Ecto neural progenitor cell (in vitro differentiated cells): ENCODE data around the gene CGNL1.

Experiments
- DNase-seq: peaks from one replicate; pipeline ENCODE4 v3.0.0-alpha.2; 2018; ENCODE audit warnings: low spot score

Gene CGNL1

DNA sequence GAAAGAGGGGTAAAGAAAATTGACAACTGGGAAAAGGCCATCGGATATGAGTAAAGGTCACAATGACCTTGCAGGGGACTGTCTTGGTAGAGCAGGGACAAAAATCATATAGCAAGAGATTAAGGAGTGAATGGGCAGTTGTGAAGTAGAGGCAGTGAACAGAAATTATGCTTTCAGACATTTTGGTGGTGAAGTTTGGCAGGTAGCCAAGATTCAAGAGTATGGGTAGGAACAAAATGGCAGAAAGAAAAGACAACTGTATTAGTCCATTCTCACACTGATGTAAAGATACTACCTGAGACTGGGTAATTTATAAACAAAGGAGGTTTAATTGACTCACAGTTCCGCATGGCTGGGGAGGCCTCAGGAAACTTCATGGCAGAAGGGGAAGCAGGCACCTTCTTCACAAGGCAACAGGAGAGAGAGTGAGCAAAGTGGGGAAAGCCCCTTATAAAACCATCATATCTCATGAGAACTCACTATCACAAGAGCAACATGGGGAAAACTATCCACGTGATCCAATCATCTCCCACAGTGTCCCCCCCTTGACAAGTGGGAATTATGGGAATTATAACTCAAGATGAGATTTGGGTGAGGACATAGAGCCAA lies 84.0 kb downstream of the CGNL1 start:
- no peak for DNase-seq

DNA sequence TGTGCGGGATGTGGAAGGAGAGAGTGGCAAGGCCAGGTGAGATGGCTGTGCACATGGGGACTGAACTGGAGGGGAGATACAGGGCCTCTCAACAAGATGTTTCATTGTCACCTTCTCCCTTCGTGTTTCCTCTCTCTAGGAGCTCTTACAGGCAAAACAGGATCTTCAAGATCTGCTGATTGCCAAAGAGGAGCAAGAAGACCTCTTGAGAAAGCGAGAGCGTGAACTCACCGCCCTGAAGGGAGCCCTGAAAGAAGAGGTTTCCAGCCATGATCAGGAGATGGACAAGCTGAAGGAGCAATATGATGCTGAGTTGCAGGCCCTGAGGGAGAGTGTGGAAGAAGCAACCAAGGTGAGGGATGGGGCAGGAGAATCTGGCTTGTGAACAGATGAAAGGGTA lies 85.2 kb downstream of the CGNL1 start:
- no peak for DNase-seq

DNA sequence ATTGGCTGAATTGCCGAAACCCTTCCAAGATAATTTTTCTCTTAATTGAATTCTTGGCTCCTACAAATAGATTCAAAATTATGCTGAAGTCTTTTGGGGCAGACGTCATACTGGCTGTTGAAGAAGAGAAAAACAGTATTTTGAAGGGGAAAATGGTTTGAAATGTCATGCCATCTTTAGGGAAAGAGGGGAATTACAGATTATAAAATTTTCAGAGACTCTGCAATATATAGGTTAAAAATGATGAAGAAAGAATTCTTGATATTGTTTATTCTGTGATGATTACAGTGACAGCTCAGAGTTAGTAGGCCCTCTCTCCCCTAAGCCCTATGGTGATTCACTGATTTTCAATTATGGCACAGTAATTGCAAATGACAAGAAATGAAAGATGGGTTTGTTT lies 86.1 kb downstream of the CGNL1 start:
- DNase-seq: no peak

DNA sequence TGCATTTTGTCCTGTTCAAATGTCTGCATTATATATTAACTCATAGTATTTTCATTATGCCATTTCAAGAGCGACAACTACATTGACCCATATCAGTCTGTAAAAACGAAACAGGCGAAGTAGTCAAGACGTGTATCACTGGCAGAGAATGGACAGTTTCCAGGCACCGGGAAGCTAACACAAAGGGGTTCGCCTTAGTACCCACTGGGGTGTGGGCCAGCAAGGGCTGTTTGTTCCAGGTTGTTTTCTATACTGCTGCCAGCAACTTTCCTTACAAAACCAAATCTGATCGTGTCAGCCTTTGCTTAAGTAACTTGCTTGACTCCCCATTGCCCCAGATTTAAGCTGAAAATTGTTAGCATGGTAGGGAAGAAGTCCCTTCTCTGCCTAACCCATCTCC lies 87.1 kb downstream of the CGNL1 start:
- DNase-seq: no peak

DNA sequence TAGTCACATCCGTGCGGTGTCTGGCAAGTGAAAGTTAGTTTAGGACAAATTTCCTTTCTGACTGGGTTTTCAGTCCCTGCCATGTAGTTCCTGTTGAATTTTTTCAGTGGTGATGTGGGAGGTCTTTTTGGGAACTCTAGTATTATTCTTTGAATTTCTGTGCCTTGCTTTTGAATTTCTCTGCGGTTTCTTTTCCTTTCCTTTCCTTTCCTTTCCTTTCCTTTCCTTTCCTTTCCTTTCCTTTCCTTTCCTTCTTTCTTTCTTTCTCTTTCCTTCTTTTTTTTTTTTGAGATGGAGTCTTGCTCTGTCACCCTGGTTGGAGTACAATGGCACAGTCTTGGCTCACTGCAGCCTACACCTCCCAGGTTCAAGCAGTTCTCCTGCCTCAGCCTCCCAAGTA lies 88.2 kb downstream of the CGNL1 start:
- DNase-seq: no peak

DNA sequence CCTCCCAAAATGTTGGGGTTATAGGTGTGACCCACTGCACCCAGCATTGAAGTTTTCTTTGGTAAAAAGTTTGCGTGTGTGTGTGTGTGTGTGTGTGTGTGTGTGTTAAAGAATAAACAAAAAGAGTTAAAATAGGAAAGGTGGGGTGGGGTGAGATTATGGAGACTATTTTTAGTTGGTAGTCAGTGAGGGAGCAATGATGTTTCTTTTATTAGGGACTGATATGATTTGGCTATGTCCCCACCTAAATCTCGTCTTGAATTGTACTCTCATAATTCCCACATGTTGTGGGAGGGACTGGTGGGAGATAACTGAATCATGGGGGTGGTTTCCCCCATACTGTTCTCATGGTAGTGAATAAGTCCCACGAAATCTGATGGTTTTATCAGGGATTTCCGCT lies 92.2 kb downstream of the CGNL1 start:
- no peak for DNase-seq

DNA sequence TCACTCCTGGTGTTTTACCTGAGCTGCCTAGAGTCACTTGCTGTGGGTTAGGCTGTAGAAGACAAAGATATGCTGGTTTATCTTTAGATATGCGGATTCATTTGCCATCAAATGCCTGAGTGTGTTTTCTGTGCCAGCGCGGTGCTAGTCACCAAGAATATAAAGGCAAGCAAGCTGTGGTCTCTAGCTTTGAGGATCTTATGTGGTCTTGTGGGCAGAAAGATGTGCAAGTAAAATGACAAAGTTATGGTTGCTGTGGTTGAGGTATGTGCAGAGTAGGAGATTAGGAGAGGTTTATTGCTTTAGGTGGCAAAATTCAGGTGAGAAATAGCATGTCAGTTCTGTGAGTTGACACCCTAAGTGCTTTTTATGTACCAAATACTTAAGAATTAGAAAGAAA lies 94.2 kb downstream of the CGNL1 start:
- DNase-seq: no peak

DNA sequence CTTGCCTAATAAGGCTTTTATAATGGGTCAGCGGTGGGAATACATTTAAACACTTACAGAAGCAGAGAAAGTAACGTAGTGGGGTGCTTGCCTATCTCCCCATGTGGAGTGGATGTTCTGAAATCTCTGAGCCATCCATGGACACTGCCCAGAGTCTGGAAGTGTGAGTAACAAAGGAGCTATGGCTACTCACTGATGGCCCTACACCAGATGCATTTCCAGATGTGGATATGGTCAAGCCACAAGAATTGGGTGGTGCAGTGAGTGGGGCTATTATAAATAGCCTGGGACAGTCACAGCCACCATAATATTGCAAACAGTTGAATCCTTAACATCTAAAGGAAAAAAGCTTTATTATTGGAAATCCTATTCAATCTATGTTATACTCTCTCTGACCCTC lies 96.6 kb downstream of the CGNL1 start:
- DNase-seq: no peak

DNA sequence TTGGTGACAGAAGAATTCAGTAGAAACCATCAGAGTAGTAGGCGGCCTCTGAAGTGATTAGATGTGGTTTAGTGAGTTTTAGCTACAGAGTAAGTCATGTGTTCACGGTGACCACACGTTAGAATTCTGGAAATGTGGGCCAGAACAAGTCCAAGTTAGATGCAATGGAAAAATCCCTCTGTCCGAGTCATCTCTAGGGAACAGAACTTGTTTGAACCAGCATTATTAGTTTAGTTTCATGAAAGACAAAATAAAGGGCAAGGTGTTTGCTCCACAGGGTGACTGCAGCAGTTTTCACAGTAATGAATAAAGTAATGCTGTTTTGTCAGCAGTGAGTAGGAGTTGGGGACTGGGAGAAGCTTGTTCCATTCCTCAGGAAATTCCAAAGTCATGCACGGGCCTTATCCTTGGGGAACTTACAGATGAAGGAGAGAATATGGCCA lies 100.2 kb downstream of the CGNL1 start:
- no peak for DNase-seq

DNA sequence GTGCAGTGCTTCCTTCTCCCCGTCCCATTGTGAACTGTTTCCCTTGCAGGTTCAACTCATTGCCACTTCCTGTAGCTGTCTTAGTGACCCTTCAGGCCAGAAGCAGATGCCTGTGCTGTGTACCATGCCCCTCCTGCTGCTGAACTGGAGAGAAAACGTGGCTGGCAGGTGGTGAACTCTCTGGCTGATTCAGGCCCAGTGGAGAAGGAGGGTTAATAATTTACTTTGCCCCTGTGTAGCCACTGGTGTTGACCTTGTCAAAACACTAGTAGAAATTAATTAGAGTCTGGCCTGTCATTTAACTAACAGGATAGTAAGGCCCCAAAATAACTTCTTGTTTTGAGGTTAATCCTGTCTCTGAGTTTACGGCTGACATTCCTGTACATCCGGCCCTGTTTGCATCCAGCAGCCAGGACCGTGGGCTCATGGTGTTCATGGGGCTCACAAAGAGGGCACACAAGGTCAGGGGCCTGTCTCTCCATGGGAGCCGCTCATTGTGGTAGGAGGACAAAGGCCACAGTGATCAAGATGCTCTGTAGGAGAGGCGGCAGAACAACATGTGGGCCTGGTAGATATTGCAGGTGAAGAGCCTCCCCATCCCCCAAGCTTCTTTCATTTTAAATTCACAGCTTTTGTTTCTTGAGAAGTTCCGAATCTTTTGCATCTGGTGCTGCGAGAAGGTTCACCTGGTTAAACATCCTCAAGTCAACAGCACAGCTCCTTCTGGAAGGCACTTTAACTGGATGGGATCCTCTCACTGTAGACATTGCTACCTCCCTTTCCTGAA lies 101.6 kb downstream of the CGNL1 start:
- DNase-seq: no peak

DNA sequence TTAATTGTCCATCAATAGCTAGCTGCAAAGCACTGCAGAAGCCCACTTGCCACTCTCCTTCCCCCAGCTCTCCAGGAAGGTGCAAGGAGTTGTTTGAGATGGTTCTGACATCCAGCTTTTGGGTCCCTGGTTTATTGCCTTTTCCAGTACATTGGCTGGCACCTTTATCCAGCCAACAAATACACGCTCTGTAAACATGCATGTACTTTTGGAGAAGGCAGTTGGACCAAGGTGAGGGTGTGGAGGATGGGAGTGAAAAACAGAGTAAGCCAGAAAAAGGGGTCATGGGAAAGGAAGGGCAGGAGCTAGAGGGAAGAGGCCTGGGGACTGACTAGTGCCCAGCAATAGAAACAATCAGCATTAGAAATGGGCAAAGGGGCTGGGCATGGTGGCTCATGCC lies 102.7 kb downstream of the CGNL1 start:
- DNase-seq: no peak

DNA sequence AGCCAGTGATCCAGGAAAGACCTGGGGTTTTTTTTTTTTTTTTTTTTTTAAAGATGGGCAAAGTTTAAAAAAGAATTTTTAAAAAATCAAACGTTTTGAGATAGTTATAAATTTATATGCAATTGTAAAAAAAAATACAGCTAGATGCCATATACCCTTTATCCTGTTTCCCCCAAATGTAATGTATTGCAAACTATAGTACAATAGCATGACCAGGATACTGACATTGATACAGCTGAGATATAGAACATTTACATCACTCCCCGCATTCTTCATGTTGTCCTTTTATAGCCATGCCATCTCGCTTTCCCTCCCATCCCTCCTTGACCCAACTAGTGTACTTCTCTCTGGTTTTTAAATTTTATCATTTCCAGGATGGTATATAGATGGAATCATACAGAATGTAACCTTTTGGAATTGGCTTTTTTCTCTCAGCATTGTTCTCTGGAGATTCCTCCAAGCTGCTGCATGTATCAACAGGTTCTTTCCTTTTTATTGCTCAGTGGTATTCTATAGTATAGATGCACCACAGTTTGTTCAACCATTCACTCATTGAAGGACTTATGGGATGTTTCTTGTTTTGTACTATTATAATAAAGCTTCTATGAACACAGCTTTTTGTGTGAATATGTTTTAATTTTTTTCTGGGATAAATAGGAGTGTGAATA lies 104.9 kb downstream of the CGNL1 start:
- DNase-seq: no peak

DNA sequence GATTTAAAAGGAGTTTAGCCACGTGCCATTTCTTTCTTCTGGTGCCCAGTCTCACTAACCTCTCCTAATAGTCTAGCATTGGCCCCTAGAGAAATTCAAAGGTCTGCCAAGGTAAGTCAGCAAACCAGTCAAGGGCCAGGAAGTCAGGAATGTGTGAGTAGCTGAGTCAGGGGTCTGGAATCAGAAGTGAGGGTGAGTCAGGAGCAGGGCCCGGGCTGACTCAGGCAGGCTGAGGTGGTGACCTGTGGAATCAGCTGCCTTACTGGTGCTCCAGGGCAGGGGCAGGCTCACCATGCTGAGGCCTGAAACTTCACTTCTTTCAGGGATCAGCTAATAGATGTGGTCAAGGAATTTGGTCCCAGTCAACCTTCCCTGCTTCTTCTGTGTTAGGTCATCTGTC lies 109.6 kb downstream of the CGNL1 start:
- DNase-seq: no peak

DNA sequence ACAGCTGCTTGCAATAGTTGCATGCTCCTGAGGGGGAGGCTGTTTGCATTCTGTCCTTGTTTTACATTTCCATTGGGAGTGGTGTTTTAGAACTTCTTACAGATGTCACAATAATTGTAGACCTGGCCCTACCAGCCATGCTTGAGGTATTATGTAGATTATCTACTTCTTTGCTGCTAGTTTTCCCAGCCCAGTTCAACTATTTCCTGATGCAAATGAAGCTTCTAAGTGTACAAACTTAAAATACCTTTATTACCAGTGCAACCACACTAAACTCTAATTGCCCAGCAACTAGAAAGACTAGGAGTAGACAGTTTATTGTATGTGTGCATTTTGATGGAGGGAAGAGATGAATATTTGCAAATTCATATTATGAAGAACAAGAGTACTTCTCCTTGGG lies 110.5 kb downstream of the CGNL1 start:
- no peak for DNase-seq

DNA sequence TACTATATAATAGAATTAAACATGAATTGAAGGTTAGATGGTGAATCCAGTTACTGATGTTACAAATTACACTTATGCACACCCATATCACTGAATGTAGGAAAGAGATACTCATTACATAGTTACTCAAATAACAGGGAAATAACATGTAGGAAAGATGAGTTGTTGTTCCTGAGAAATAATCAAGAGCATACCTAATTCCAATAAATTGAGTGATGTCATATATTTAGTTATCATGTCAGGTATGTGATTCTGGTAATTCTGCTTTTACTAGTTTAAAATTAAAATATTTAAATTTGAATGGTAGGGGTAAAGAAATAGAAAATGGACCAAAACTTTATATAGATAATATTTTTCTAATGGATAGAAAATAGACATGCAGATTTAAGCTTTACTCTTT lies 112.8 kb downstream of the CGNL1 start:
- DNase-seq: no peak

DNA sequence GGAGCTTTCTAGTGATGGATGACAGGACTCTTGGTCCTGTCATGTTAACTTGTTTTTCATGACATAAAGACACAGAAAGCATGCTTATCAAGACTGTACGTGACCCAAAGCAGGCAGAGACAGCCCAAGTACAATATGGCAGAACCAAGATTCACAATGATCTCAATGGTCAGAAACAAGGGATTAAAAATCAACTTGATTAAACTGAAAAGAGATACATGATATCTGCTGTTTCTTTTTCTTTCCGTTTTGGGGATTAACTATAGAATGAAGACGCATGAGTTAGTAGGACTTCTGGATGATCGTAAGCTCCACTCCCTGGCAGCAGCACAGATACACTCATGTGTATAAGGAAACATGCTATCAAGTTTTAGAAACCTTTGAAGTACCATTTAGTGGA lies 117.0 kb downstream of the CGNL1 start:
- no peak for DNase-seq

DNA sequence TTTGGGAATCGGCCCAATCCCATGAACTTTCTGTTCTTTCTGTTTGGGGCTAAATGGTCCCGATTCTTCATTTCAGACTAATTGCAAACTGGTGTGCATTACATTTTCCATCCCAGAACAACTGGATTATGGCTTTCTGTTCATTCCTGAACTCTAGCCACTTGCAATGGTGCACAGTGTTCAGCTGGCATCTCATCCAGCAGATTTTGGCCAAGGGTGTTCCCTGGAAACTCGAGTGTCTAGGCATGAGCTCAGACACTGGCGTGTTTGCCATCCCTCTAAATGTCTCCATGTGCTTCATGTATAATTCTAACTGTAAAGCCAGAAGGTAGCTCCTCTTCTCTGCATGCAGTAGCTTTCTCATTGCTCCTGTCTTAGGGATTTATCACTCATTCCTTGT lies 118.3 kb downstream of the CGNL1 start:
- no peak for DNase-seq

DNA sequence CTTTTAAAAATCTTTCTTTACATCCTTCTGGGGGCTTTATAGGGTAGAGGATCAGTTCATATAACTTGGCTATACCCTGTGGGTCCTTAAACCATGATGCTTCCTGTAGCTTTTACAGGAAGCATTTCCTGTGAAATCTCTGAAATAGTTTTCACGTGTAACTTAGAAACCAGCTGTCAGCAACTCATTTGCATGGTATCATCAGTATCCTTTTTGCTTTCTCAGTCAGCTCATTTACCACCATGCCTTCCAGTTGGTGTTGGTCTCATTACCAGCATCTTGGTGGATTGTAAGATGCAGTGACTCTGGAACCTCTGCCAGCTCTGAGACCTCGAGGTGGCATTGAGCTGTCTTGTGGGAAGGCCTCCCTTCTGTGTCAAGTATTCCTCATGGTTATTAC lies 118.7 kb downstream of the CGNL1 start:
- no peak for DNase-seq

DNA sequence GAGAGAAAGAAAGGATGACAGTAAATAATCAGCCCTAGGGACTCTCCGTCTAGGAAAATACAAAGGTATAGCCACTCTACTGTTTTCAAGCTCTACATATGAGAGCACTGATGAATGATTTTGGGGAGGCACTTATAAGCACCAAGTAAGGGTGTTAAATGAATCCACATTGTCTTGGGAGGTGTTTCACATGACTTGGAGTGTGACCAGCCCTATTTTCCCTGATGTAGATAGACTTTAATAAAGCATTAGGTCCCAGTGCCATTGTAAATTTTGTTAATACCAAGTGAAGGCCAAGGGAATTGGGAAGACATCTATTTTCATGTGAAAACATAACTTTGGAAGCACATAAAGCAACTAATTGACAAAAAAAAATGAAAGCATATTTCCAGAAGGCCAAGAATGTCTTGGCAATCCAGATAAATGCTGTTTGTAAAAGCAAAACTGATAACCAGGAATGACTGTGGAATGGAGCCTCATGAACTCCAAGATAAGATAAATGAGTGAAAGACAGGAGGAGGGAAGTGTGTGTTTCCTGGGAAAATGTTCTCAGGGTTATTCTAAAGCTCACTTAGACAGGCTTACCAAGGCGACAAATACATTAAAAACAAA lies 119.4 kb downstream of the CGNL1 start:
- DNase-seq: no peak

DNA sequence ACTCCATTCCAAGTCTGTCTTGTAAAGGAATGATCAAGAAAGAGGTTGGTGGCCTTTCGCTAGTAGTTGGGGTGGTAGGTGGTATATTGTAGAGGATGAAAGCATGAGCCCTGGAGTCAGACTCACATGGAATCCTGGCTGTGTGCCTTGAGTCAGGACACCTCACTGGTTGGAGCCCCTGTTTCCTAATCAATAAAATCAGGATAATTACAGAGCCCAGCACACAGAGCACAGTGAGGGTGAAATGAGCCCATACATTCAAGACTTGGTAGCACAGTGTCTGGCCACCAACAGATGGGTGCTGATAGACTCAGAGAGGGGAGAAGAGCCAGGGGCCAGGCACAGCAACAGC lies 120.3 kb downstream of the CGNL1 start:
- DNase-seq: no peak

DNA sequence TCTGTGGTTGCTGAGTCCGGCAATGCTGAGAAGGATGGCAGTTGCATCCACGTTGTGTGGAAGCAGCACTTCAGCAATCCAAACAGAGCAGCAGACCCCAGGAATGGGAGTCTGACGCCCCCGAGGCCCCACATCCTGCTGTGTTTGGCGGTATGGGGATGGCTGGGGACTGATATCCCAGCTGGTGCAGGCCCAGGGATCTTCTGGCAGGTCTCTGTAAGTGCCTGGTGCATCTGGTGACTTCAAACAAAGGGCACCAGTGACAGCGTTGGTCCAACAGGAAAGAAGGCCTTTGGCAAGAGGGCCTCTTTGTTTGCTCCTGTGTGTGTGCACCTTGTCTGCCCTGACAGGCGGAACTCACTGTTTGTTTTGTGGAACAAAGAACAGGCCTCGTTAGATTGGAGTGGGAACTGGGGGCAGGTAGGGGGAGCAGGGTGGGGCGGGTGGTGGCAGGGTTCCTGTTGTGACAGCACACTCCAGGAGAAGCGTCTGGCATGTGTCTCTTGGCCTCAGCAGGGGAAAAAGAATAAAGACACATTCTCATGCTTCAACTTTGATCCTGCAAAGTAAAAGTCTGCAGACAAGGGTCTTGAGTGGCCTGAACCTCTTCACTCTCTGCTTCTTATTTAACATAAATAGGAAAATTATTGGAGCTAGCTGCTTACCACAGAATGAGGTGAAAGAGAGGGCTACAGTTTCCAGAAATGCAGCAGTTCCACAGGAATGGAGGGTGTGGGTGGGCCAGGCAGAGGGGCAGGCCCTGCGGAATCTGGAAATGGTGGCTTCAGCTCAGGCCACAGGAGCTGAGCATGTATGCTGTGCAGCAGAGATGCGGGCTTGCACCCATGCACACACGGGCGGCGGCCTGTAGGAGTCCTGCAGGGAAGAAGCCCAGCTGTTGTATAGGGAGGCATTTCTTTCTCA lies 120.9 kb downstream of the CGNL1 start:
- DNase-seq: no peak

DNA sequence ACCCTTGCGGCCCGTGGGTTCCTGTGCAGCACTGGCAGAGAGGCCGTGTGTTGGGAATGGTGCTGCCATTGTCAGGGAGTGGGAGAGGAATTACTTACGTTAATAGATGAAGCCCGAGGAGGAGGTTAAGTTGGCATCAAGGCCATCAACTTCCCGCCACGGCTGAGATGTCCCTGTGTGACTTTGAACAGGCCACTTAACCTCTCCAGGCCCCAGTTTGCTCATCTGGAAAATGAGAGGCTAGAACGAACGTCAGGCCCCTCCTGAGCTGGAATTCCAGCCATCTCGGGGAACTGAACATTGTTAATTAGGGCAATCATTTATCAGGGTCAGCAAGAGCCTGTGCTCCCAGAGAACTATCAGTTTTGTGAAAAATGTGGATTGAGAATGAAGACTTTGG lies 124.0 kb downstream of the CGNL1 start:
- no peak for DNase-seq
